Adrenal gland (tissue), 12 donors: Measurements from ENCODE around the gene LGALS3BP. TPM values are rescaled to one million over a fixed set of nuclear protein-coding genes. Genes with fewer than 3 reads are reported as not detected.

Experiments
- DNase-seq, 7 donors: peaks; one replicate each; pipeline ENCODE4 v3.0.0-alpha.2; 2019 to 2020
- H3K27ac ChIP-seq, 5 donors: fragments of 200-600 bp; sonication (generic) in 4 of 5; 1 replicate in 3 of 5; 2 replicates in 2 of 5; pipeline versions ENCODE4 v1.5.1 to v1.8.0; 2016 to 2020; ENCODE audit warnings: mild to moderate bottlenecking in 1 of 5
- H3K27me3 ChIP-seq: fragments of 200-600 bp; 2 replicates; pipeline ENCODE4 v1.8.0; 2021
- H3K36me3 ChIP-seq, 2 donors: fragments of 200-600 bp; replicated peaks in 1 of 2; 1 replicate in 1 of 2; 2 replicates in 1 of 2; pipeline versions ENCODE4 v1.5.1 to v1.8.0; 2018 to 2022
- H3K4me1 ChIP-seq, 2 donors: fragments of 200-600 bp; replicated peaks in 1 of 2; 1 replicate in 1 of 2; 2 replicates in 1 of 2; pipeline versions ENCODE4 v1.5.1 to v1.8.0; 2018 to 2021
- H3K4me3 ChIP-seq, 4 donors: fragments of 200-600 bp; sonication (generic) in 3 of 4; one replicate each; pipeline ENCODE4 v1.5.1; 2016 to 2018
- H3K9me3 ChIP-seq, 3 donors: fragments of 200-600 bp; sonication (generic) in 1 of 3; replicated peaks in 1 of 3; 1 replicate in 2 of 3; 2 replicates in 1 of 3; pipeline versions ENCODE4 v1.5.1 to v1.8.0; 2016 to 2021
- CTCF ChIP-seq, 6 experiments: fragments of 450-650 bp in 4 of 6; fragments of 200-600 bp in 2 of 6; sonication (generic) in 1 of 6; IDR thresholded peaks; 1 replicate in 5 of 6; 2 replicates in 1 of 6; pipeline versions ENCODE4 v1.5.1 to v1.8.0; 2016 to 2021; ENCODE audit warnings: antibody characterized with exemption in 6 of 6, mild to moderate bottlenecking in 2 of 6, moderate library complexity in 1 of 6
- POLR2A ChIP-seq, 2 donors: fragments of 450-650 bp; IDR thresholded peaks; one replicate each; pipeline ENCODE4 v1.6.1; 2017; ENCODE audit warnings: antibody characterized with exemption in 2 of 2, mild to moderate bottlenecking in 2 of 2, moderate library complexity in 1 of 2
- WGBS, 4 donors: extraction: QIAGEN DNeasy Blood & Tissue Kit in 2 of 4; methylation state at CpG; one replicate each; pipeline versions ENCODE4 v1.1.5 to v1.1.7; 2013 to 2017; 5-methylcytosine and 5-hydroxymethylcytosine counted together
- intact Hi-C, 2 donors: fragments of 100-400 bp; cut with DNase I; formaldehyde crosslinking; loops; one replicate each; pipeline versions ENCODE4 v1.14.1 to v1.15.0; 2022 to 2023
- polyA plus RNA-seq, 3 donors: library from polyadenylated mRNA; stranded (reverse); fragments of 200-250 nt in 2 of 3; fragments of 350-450 nt in 1 of 3; fragmentation: Illumina TruSeq in 1 of 3; extraction: RNeasy Lipid Tissue Mini Kit (QIAGEN cat#74804) in 1 of 3; gene quantifications; one replicate each; pipeline ENCODE4 v1.2.3, GENCODE V29; 2013 to 2014
- total RNA-seq, 9 donors: library from RNA; depleted of rRNA in 4 of 9; stranded (reverse); fragments of >200 nt in 4 of 9; fragments of 120-200 nt in 1 of 9; fragmentation: NEBNext Ultra II Directional in 1 of 9; extraction: Animal tissue kit (Norgen Biotek cat#: 25700) in 1 of 9; gene quantifications; one replicate each; pipeline versions ENCODE4 v1.1.0 to v1.2.4, GENCODE V29; 2013 to 2023
- donor health status: healthy with polysubstance abuse.
- donor health status: Bipolar disorder and iron deficiency.
- donor health status: DM: yes; HTN: yes; CAD: no.
- donor health status: DM: no; HTN: no; CAD: no.
- donor health status: DM: no; HTN: no; CAD: no.
- donor health status: DM: yes; HTN: yes; CAD: no.

LGALS3BP gene
- total and polyA plus RNA-seq, 12 donors, result 144 to 1,588 (median 726) TPM

GRCh38 chr17:78934681-78935418, 44.9 kb downstream of the LGALS3BP start:
- H3K9me3 ChIP-seq, result no peaks in the 10 kb centered on the region
- no peaks in the 10 kb centered on the region for H3K27me3 ChIP-seq
- H3K27ac ChIP-seq, result peak overlapping the region; percentile 68 to 92 (median 91)
- no peak for TF ChIP-seq CTCF (IDR thresholded peaks at IDR 0.05)
- no peak for TF ChIP-seq POLR2A (IDR thresholded peaks at IDR 0.05)
- H3K36me3 ChIP-seq, result no peaks in the 10 kb centered on the region
- no peak overlapping the region for H3K4me3 ChIP-seq
- H3K4me1 ChIP-seq, result peaks cover 15 to 28% of the 10 kb centered on the region in 2 donors
- intact Hi-C loops, result no loop called here
- WGBS, 4 donors, result 79 to 85% (median 83%) methylated on average over 6 to 19 of the region's 19 CpGs
- no peak for DNase-seq

- H3K4me3 ChIP-seq, result no peak overlapping the region
- intact Hi-C loops, result no loop called here
Measured at GRCh38 chr17:78933959-78934568, 45.7 kb downstream of the LGALS3BP start.

GRCh38 chr17:78933025-78933958, 46.4 kb downstream of the LGALS3BP start:
- Histone ChIP-seq H3K9me3 (no peaks in the 10 kb centered on the region), H3K4me1 (peaks cover 15 to 28% of the 10 kb centered on the region in 2 donors), H3K27me3 (no peaks in the 10 kb centered on the region), H3K4me3 (no peak overlapping the region), H3K36me3 (no peaks in the 10 kb centered on the region), H3K27ac (peak overlapping the region in 4 of 5 donors; percentile 68 to 91 (median 87))
- DNase-seq, result peak in 6 of 7 donors; percentile 47 to 73 (median 68)
- 66 to 80% (median 71%) methylated on average over 14 to 18 of the region's 18 CpGs for WGBS, 4 donors
- TF ChIP-seq POLR2A (IDR thresholded peaks at IDR 0.05) (no peak), CTCF (IDR thresholded peaks at IDR 0.05) (no peak)
- intact Hi-C loops, result no loop called here

More at GRCh38 chr17:78933959-78934568, 45.7 kb downstream of the LGALS3BP start:
- Histone ChIP-seq H3K27ac (peak overlapping the region; percentile 68 to 92 (median 91)), H3K27me3 (no peaks in the 10 kb centered on the region), H3K4me1 (peaks cover 15 to 28% of the 10 kb centered on the region in 2 donors), H3K9me3 (no peaks in the 10 kb centered on the region), H3K36me3 (no peaks in the 10 kb centered on the region)
- peak; percentile 95 to 99 (median 98) for DNase-seq
- WGBS, 4 donors, result 8 to 13% (median 9%) methylated on average over 8 to 16 of the region's 16 CpGs
- TF ChIP-seq CTCF (IDR thresholded peaks at IDR 0.05) (no peak), POLR2A (IDR thresholded peaks at IDR 0.05) (peak in 1 of 2 donors; percentile 70)
